ENCODE data around the gene BACH2.
"Not testable (repeated sequence)": the region's sequence is repeated elsewhere in the genome, so short reads cannot be mapped to it uniquely, and the experiment has no call there.

BACH2 gene

GRCh38 chr6:89925826-89926225 is 370.8 kb downstream of the BACH2 start:
- DNase-seq (ENCODE audit: low read depth in 2 of 3, low spot score in 2 of 3): no peak

DNA sequence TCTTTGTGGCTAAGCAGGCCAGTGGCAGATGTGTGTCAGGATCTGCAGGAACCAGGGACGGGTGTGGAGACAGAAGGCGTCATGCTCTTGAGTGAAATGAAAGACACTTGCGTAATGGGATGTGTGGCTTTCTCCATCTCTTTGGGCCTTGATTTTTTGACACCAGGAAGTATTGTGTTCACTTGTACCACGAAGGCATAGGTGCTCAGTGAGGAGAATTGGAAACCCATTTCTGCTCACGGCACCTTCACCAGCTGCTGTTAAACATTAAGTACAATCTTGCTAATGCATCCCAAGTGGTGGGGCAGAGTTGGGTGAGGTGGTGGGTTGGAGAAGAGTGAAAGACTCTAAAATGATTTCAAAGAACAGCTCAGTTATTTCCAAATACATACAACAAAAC is 372.4 kb downstream of the BACH2 start:
- DNase-seq (ENCODE audit: low read depth in 2 of 3, low spot score in 2 of 3): no peak

- no peak for DNase-seq (ENCODE audit: low read depth in 2 of 3, low spot score in 2 of 3)
These were observed 375.0 kb downstream of the BACH2 start for GRCh38 chr6:89921691-89922090.

GRCh38 chr6:89921197-89921596 is 375.4 kb downstream of the BACH2 start:
- no peak for DNase-seq (ENCODE audit: low read depth in 2 of 3, low spot score in 2 of 3)

DNA sequence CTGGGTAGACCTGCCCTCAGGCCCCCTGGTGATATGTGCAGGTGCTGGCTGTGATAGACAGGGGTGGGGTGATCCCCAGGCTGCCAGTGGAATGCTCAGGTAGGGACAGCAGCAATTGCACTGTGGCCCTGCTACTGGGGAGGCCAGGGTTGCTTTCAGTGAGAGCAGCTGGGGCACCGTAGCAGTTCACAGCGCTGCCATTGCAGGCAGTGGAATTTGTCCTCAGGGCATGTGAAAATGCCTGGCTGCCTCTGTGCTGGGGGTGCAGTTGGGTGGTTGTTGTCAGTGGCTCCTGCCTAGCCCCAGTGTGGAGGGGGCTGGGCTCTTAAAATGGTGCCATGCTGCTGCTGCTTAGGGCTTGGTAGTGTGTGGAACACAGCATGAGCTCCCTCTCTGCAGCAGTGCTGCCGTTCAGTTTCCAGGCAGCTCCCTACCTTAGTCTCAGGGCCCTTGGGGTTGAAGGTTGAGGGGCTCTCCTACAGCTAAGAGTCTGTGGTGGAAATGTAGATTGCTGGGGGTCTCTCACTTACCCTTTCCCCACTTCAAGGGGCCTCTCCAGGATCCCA is 378.8 kb downstream of the BACH2 start:
- no peak for DNase-seq (ENCODE audit: low read depth in 2 of 3, low spot score in 2 of 3)

DNA sequence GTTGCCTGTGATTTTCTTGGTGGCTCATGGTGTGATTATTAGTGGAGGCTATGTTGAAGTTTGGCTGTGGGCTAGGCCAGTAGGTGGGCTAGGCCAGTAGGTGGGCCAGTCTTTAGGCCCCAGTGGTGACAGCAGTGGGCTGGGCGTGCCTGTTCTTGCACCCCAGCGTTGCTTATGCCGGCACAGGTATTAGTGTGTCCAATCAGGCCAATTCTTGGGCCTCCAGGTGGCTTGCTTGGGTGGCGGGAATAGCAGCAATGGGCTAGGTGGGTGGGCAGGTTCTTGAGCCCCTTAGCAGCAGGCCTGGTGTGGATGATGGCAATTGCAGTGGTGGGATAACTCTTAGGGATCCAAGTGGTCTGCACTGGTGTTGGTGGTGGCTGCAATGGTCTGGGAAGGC is 379.4 kb downstream of the BACH2 start:
- DNase-seq (ENCODE audit: low read depth in 2 of 3, low spot score in 2 of 3): no peak

GRCh38 chr6:89916136-89916920 is 380.3 kb downstream of the BACH2 start:
- no peak for DNase-seq (ENCODE audit: low read depth in 2 of 3, low spot score in 2 of 3)

DNA sequence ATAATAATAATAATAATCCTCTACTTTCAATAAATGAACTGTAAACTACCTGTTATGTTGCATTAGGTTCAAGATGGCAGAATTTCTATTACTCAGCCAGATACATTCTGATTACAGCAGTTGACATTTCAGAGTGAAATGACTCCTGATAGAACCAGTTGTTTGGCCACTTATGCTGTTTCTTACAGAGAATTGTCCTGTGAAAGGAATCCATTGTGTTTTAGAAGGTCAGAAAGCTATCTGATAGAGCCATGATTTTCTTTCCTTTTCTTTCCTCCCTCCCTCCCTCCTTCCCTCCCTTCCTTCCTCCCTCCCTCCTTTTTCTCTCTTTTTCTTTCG is 385.8 kb downstream of the BACH2 start:
- DNase-seq (ENCODE audit: low read depth in 2 of 3, low spot score in 2 of 3): no peak

- not testable (repeated sequence) for DNase-seq (ENCODE audit: low read depth in 2 of 3, low spot score in 2 of 3)
These were observed 386.4 kb downstream of the BACH2 start for GRCh38 chr6:89910001-89910901.

- no peak for DNase-seq (ENCODE audit: low read depth in 2 of 3, low spot score in 2 of 3)
These were observed 401.3 kb downstream of the BACH2 start for GRCh38 chr6:89895276-89895874.

DNA sequence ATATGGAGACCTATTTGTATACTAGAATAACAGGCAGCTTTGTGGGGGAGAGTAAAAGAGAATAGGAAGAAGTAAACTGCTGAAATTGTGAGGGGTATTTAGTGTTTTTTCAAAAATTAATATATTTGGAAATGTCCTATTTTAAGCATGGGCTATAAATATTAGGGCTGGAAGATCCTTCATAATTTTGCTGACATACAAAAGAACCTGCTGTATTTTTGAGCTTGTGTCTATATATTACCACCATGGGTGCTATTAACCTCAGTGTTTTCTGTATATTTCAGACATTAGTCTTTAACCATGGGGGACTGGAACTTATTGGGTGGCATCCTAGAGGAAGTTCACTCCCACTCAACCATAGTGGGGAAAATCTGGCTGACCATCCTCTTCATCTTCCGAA is 402.5 kb downstream of the BACH2 start, which contains the start of gene GJA10:
GJA10 (plus strand) TSS at position 301 of the 400 bp plus-strand sequence; CDS start at position 301, 0 bp downstream.
- no peak for DNase-seq (ENCODE audit: low read depth in 2 of 3, low spot score in 2 of 3)

GRCh38 chr6:89892577-89892976 is 404.1 kb downstream of the BACH2 start:
- not testable (repeated sequence) for DNase-seq (ENCODE audit: low read depth in 2 of 3, low spot score in 2 of 3)

- DNase-seq (ENCODE audit: low read depth in 2 of 3, low spot score in 2 of 3): not testable (repeated sequence)
These were observed 405.7 kb downstream of the BACH2 start for GRCh38 chr6:89890845-89891528.

- DNase-seq (ENCODE audit: low read depth in 2 of 3, low spot score in 2 of 3): no peak
These were observed 407.8 kb downstream of the BACH2 start for GRCh38 chr6:89888871-89889270.

- no peak for DNase-seq (ENCODE audit: low read depth in 2 of 3, low spot score in 2 of 3)
These were observed 408.5 kb downstream of the BACH2 start for GRCh38 chr6:89888138-89888514.

GRCh38 chr6:89887452-89888137 is 409.0 kb downstream of the BACH2 start:
- DNase-seq (ENCODE audit: low read depth in 2 of 3, low spot score in 2 of 3): no peak

DNA sequence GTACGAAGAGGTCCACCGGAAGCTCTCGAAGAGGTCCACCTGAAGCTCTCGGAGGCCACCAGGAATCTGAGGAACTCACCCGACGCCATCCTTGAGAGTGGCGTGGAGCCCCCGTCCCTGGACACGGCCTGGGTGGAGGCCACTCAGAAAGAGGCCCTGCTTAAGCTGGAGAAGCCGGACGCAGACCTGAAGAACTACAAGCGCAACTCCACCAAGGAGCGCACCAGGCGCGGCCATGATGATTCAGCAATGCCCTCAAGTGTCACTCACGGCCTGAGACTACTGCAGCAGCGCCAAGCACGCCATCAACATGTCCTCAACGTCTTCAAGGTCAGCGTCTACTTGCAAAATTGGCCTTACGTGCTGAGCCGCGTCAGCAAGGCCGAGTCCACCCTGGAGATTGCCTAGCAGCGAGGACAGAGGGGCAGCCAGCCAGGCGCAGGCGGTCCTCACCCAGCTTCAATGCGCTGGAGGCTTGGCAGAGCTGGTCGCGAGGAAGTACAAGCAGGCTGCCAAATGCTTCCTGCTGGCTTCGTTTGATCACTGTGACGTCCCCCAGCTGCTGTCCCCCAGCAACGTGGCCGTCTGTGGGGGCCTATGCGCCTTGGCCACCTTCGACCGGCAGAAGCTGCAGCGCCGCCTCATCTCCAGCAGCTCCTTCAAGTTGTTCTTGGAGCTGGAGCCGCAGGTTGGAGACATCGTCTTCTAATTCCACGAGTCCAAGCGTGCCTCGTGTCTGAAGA is 410.1 kb downstream of the BACH2 start:
- no peak for DNase-seq (ENCODE audit: low read depth in 2 of 3, low spot score in 2 of 3)
